ENCODE results near the gene B3GNT4. TPM values are rescaled to one million over a fixed set of nuclear protein-coding genes. Genes with fewer than 3 reads are reported as not detected.
A peak's percentile ranks its signal among the peaks of the same experiment; 100 is the strongest.
"Not testable (repeated sequence)": the region's sequence is repeated elsewhere in the genome, so short reads cannot be mapped to it uniquely, and the experiment has no call there.

Gene B3GNT4
- total RNA-seq, 2 donors from 2014 or later = 5.5 TPM; not detected in 1

- no peak for ATAC-seq
- H3K27ac Mint-ChIP-seq = no peak overlapping the region
Observed at GRCh38 chr12:122183588-122183940, 19.9 kb upstream of the B3GNT4 start.

DNA sequence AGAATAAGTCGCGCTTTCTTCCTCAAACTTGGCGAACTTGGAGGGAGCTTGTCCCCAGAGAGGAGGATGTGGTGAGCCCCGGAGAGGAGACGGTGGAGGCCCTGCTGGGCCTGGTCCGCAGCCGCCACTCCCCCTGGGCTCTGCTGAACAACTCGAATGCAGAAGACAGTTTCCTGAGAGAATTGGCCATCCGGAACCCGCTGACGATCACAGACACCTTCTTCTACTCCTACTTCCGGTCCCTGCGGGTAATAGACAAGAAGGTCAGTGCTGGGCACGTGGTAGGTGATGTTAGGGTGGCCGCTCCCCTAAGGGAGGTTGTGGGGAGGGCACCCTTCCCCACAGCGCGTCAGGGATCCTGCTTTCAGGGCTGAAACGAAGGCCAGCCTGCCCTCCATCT, 19.0 kb upstream of the B3GNT4 start:
- ATAC-seq (peak in 1 of 2 donors; percentile 49), DNase-seq (ENCODE audit: low spot score in 2 of 2) (no peak)

More at GRCh38 chr12:122183588-122183940, 19.9 kb upstream of the B3GNT4 start:
- no peaks in the 10 kb centered on the region for H3K9me3 Mint-ChIP-seq
- DNase-seq (ENCODE audit: low spot score in 2 of 2) = no peak
- no peaks in the 10 kb centered on the region for H3K36me3 Mint-ChIP-seq

DNA sequence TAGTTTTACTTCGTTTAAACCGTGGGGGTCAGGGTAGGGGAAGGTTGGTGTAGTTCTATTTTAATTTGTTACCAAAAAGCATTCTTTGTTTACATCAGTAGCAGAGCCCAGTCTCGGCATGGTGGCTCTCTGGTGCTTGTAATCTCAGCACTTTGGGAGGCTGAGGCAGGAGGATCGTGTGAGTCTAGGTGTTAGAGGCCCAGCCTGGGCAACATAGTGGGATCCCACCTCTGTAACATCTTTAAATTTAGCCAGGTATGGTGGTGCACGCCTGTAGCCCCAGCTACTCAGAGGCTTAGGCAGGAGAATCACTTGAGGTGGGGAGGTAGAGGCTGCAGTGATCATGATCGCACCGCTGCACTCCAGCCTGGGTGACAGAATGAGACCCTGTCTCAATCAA, 18.4 kb upstream of the B3GNT4 start:
- no peaks in the 10 kb centered on the region for H3K9me3 Mint-ChIP-seq
- ATAC-seq = no peak

More for the DNA sequence above, 19.0 kb upstream of the B3GNT4 start:
- no peaks in the 10 kb centered on the region for H3K36me3 Mint-ChIP-seq
- H3K9me3 Mint-ChIP-seq = no peaks in the 10 kb centered on the region
- peak overlapping the region in 1 of 2 donors; percentile 42 for H3K27ac Mint-ChIP-seq

GRCh38 chr12:122185494-122186082, 17.9 kb upstream of the B3GNT4 start:
- ATAC-seq (no peak), DNase-seq (ENCODE audit: low spot score in 2 of 2) (no peak)
- H3K9me3 Mint-ChIP-seq = no peaks in the 10 kb centered on the region

More for the DNA sequence above, 18.4 kb upstream of the B3GNT4 start:
- Mint-ChIP-seq H3K36me3 (no peaks in the 10 kb centered on the region), H3K27ac (peak overlapping the region in 1 of 2 donors; percentile 42)
- DNase-seq (ENCODE audit: low spot score in 2 of 2) = no peak

DNA sequence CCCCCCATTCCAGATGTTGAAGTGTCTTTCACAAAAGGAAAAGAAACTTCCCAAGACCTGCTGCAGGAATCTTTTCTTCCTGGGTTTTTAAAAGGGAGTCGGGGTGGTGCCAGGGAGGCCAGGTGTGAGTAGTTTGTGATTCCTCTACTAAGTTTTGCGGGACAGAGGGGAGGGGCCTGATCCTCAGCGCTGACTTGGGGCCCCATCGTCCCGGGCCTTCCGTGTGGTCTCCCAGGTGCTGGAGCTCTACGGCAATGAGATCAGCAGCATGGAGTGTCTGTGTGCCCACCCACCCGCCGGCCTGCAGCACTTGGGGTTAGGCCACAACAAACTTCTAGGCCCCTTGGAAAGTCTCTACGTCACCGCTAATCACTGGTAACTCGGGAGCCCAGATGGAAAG, 16.0 kb upstream of the B3GNT4 start:
- DNase-seq (ENCODE audit: low spot score in 2 of 2) (no peak), ATAC-seq (no peak)
- Mint-ChIP-seq H3K36me3 (no peaks in the 10 kb centered on the region), H3K9me3 (no peaks in the 10 kb centered on the region), H3K27ac (no peak overlapping the region)

More at GRCh38 chr12:122185494-122186082, 17.9 kb upstream of the B3GNT4 start:
- Mint-ChIP-seq H3K36me3 (no peaks in the 10 kb centered on the region), H3K27ac (peak overlapping the region in 1 of 2 donors; percentile 42)

- no peak for DNase-seq (ENCODE audit: low spot score in 2 of 2)
- H3K9me3 Mint-ChIP-seq = no peaks in the 10 kb centered on the region
- no peaks in the 10 kb centered on the region for H3K36me3 Mint-ChIP-seq
- no peak for ATAC-seq
- H3K27ac Mint-ChIP-seq = no peak overlapping the region
Observed at GRCh38 chr12:122189626-122190475, 13.7 kb upstream of the B3GNT4 start.

GRCh38 chr12:122190842-122191668, 12.5 kb upstream of the B3GNT4 start:
- H3K27ac Mint-ChIP-seq = no peak overlapping the region
- no peaks in the 10 kb centered on the region for H3K36me3 Mint-ChIP-seq
- H3K9me3 Mint-ChIP-seq = peaks cover 4 to 5% of the 10 kb centered on the region in 2 donors
- ATAC-seq (peak; percentile 78 to 95), DNase-seq (ENCODE audit: low spot score in 2 of 2) (peak in 1 of 2 donors; percentile 81)

- no peak for DNase-seq (ENCODE audit: low spot score in 2 of 2)
- Mint-ChIP-seq H3K9me3 (peaks cover 4 to 5% of the 10 kb centered on the region in 2 donors), H3K36me3 (no peaks in the 10 kb centered on the region), H3K27ac (no peak overlapping the region)
- ATAC-seq = no peak
Observed at GRCh38 chr12:122192441-122192840, 11.1 kb upstream of the B3GNT4 start.

DNA sequence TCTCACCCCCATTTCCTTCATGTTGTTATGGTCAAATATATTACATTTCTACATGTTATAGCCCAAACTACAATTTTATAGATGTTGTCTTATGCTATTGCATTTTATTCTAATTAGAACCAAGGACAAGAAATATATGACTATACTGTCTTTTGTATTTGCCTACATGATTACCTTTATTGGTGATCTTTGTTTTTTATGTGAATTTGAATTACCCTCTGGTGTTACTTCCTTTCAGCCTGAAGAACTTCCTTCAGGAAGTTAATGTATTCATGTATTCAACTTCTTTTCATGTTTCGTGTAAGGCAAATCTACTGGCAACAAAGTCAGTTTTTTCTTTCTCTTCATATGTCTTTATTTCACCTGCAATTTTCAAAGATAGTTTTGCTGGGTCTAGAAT, 8.7 kb upstream of the B3GNT4 start:
- H3K36me3 Mint-ChIP-seq = no peaks in the 10 kb centered on the region
- ATAC-seq = no peak
- no peak for DNase-seq (ENCODE audit: low spot score in 2 of 2)
- H3K27ac Mint-ChIP-seq = no peak overlapping the region
- H3K9me3 Mint-ChIP-seq = peaks cover 4 to 5% of the 10 kb centered on the region in 2 donors

GRCh38 chr12:122195405-122195804, 8.1 kb upstream of the B3GNT4 start:
- Mint-ChIP-seq H3K36me3 (no peaks in the 10 kb centered on the region), H3K9me3 (peaks cover 4 to 5% of the 10 kb centered on the region in 2 donors)
- no peak for ATAC-seq

GRCh38 chr12:122197612-122197966, 5.9 kb upstream of the B3GNT4 start:
- Mint-ChIP-seq H3K36me3 (no peaks in the 10 kb centered on the region), H3K9me3 (peaks cover 4 to 5% of the 10 kb centered on the region in 2 donors), H3K27ac (peak overlapping the region in 1 of 2 donors; percentile 10)
- ATAC-seq (peak in 1 of 2 donors; percentile 74), DNase-seq (ENCODE audit: low spot score in 2 of 2) (no peak)

More at GRCh38 chr12:122195405-122195804, 8.1 kb upstream of the B3GNT4 start:
- H3K27ac Mint-ChIP-seq = no peak overlapping the region
- no peak for DNase-seq (ENCODE audit: low spot score in 2 of 2)

- Mint-ChIP-seq H3K36me3 (peaks cover 2 to 4% of the 10 kb centered on the region in 2 donors), H3K27ac (no peak overlapping the region), H3K9me3 (peaks cover 4 to 5% of the 10 kb centered on the region in 2 donors)
- no peak for ATAC-seq
- no peak for DNase-seq (ENCODE audit: low spot score in 2 of 2)
Observed at GRCh38 chr12:122199484-122200355, 3.8 kb upstream of the B3GNT4 start.

DNA sequence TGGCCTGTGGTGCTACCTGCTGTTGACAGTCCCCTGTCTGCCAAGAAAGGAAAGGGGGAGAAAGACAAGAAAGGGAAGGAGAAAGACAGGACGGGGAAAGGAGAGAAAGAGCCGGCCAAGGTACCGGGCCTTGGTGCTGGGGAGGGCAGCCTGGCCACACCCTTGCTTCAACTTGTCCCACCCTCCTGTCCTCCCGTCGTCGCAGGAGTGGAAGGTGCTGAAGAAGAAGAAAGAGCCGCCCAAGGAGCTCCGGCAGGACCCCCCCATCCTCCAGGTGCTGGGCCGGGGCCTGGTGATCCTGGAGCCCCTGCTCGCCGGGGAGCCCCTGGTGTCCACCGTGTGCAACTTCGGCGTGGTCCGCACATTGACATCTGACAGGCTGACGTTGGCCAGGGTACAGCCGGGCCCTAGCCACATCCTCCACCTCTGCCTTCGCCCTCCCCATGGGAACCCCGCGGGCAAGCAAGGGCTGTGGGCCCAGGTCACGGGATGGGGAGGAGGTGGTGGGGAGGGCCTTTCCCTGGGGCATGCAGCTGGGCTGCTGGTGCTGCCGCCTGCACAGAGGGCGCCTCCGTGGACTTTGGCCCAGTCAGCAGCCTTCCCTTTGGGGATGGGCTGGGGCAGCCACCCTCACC, 2.9 kb upstream of the B3GNT4 start:
- ATAC-seq (no peak), DNase-seq (ENCODE audit: low spot score in 2 of 2) (no peak)
- peaks cover 8 to 10% of the 10 kb centered on the region in 2 donors for H3K36me3 Mint-ChIP-seq
- no peak overlapping the region for H3K27ac Mint-ChIP-seq
- H3K9me3 Mint-ChIP-seq = peaks cover 2 to 3% of the 10 kb centered on the region in 2 donors

DNA sequence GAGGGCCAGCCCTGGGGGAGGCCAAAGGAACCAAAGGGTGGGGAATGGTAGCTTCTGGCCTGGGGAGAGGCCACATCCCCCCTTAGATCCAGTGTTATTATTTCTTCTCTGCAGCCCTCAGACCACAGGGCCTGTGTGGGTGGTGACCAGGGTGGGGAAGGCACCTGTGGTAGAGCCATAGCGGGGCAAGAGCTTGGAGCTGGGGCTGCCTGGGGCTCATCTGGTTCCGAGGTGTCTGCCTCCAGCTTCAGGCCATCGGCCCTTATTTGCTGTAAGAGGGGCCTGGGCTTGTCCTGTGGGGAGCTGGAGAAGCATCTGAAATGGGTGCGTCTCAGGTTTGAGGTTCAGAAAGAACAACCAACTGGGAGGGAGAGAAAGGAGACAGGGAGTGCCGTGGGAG, 2.1 kb upstream of the B3GNT4 start:
- H3K27ac Mint-ChIP-seq = no peak overlapping the region
- ATAC-seq = no peak
- no peaks in the 10 kb centered on the region for H3K9me3 Mint-ChIP-seq

DNA sequence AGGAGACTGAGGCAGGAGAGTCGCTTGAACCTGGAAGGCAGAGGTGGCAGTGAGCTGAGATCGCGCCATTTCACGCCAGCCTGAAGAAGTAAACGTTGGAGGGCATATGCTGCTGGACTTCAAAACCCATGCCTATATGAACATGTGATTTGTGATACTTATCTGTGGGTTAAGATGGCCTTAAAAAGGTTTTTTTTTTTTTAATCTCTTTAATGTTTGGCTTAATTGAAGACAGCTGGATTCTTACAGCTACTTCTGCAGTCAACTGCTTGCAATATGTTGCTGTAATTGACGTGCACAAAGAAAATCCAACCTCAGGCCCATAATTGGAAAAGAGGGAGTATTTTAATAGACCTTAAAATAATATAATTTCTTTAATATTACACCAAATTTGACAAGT, 1.5 kb upstream of the B3GNT4 start:
- ATAC-seq = no peak
- Mint-ChIP-seq H3K9me3 (no peaks in the 10 kb centered on the region), H3K27ac (no peak overlapping the region), H3K36me3 (peaks cover 8 to 10% of the 10 kb centered on the region in 2 donors)
- DNase-seq (ENCODE audit: low spot score in 2 of 2) = no peak

More for the DNA sequence above, 2.1 kb upstream of the B3GNT4 start:
- no peak for DNase-seq (ENCODE audit: low spot score in 2 of 2)
- H3K36me3 Mint-ChIP-seq = peaks cover 8 to 10% of the 10 kb centered on the region in 2 donors

DNA sequence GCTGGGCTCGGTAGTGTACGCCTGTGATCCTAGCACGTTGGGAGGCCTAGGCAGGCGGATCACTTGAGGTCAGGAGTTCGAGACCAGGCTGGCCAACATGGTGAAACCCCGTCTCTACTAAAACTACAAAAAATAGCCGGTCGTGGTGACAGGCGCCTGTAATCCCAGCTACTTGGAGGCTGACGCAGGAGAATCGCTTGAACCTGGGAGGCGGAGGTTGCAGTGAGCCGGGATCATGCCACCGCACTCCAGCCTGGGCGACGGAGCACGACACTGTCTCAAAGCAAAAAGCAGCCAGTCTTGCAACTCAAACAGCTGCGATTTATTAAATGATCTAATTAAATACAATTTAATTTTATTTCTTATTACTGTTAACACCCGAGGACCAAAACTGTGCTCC, 698 bp upstream of the B3GNT4 start:
- H3K9me3 Mint-ChIP-seq; H3K36me3 Mint-ChIP-seq; DNase-seq (ENCODE audit: low spot score in 2 of 2); ATAC-seq; H3K27ac Mint-ChIP-seq: not testable (repeated sequence)

Data from activated naive CD4-positive, alpha-beta T cell treated with anti-CD3 and anti-CD28 coated beads, Interleukin-2, amount 50 U/mL, for 72 hours (primary cell).